Cardiac fibroblast (primary cell): ENCODE data around the gene FGF2.
"Not testable (repeated sequence)": the region's sequence is repeated elsewhere in the genome, so short reads cannot be mapped to it uniquely, and the experiment has no call there.

Experiments
- DNase-seq, 2 donors: peaks; one replicate each; pipeline versions ENCODE4 v3.0.0 to v3.0.0-alpha.2; 2010; ENCODE audit warnings: low read depth in 2 of 2
- H3K4me3 ChIP-seq, 2 donors: replicated peaks in 1 of 2; 1 replicate in 1 of 2; 2 replicates in 1 of 2; pipeline ENCODE4 v1.5.1; 2011; ENCODE audit warnings: low read depth in 2 of 2, low read length in 2 of 2, mild to moderate bottlenecking in 2 of 2, moderate library complexity in 1 of 2
- TF ChIP-seq, protein P1 (sequence below): IDR thresholded peaks from one replicate; pipeline ENCODE4 v1.5.1; 2011; ENCODE audit warnings: low read depth, mild to moderate bottlenecking, low read length, inconsistent platforms

Gene FGF2

GRCh38 chr4:122845760-122846159 is 19.1 kb downstream of the FGF2 start:
- DNase-seq: no peak
- TF ChIP-seq, protein P1, sequence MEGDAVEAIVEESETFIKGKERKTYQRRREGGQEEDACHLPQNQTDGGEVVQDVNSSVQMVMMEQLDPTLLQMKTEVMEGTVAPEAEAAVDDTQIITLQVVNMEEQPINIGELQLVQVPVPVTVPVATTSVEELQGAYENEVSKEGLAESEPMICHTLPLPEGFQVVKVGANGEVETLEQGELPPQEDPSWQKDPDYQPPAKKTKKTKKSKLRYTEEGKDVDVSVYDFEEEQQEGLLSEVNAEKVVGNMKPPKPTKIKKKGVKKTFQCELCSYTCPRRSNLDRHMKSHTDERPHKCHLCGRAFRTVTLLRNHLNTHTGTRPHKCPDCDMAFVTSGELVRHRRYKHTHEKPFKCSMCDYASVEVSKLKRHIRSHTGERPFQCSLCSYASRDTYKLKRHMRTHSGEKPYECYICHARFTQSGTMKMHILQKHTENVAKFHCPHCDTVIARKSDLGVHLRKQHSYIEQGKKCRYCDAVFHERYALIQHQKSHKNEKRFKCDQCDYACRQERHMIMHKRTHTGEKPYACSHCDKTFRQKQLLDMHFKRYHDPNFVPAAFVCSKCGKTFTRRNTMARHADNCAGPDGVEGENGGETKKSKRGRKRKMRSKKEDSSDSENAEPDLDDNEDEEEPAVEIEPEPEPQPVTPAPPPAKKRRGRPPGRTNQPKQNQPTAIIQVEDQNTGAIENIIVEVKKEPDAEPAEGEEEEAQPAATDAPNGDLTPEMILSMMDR: no peak
- H3K4me3 ChIP-seq: no peak overlapping the region

DNA sequence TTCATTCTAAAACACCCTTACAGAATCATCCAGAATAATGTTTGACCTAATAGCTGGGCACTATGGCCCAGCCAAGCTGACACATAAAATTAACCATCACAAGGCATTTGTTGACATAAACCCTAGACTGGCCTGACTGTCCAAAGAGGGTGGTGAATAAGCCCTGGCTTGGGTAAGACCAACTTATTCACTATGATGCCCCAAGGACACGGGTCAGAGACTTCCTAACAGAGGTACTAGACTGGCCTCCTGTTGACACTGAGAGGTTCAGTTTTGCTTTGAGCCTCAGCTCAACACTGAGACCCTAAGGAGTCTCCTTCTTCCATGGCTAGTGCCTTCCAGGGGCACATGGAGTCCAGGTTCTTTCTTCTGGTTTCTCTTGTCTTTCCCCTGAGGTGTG is 21.3 kb downstream of the FGF2 start:
- TF ChIP-seq, protein P1: no peak
- H3K4me3 ChIP-seq: no peak overlapping the region
- DNase-seq: peak in 1 of 2 donors; percentile 45

- not testable (repeated sequence) for H3K4me3 ChIP-seq, DNase-seq
Observed at GRCh38 chr4:122849789-122850188, 23.2 kb downstream of the FGF2 start.

DNA sequence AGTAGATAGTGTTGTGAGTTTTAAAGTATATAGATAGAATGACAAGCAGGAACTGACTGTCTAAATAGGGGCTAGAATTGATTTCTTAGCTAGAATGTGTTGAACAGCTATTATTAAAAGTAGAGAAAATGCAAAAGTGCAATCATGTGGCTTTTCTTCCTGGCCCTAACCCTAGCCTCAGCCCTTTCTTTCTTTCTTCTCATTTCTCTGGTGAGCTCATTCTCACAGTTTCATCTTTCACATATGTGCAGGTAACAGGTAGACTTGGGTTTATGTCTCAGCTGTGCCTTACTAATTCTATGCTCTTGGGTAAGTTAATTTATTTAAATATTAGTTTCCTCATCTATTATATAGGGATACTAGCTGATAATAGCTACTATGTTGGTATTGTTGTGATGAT is 24.9 kb downstream of the FGF2 start:
- TF ChIP-seq, protein P1: no peak
- no peak overlapping the region for H3K4me3 ChIP-seq
- DNase-seq: no peak

DNA sequence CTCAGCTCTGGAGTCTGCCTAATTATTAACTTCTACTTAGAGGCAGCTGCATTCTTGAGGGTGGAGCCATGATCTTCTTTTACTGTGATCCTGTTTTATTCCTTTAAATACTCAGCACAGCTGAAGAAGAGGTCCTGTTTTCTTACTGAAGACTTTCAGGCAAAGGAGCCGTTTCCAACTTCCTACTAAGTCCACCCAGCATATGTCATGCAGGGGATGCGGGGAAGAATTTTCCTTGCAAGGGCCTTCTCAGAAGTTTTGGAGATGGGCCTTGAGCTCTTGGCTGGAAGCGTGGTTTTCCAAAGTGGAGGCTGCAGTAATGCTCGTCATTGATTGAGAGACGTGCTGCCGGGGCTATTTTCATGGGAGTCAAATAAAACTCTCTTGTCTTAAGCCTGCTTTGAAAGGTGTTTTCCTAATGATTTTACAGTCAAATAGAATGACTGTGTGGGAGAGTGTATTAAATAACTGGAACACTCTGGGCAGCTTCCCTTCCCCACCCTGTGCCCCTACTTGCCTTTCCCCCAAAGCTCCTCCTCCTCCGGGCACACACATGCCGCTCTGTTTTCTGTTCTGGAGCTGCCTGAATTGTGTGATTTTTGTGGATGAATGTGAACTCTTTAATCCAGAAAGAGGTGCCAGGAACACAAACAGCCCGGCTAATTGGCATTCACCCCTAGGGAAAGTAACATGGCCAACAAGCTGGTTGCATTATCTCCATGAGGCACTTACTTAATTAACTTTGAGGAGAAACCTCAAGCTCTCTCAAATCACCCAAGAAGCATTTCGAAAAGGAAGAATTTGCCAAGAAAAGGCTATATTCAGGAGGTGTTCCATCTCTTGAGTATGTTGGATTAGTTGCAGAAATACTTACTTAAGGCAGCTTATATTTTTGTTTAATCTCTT is 28.1 kb downstream of the FGF2 start:
- DNase-seq: peak in 1 of 2 donors; percentile 47
- H3K4me3 ChIP-seq: no peak overlapping the region
- TF ChIP-seq, protein P1: no peak

DNA sequence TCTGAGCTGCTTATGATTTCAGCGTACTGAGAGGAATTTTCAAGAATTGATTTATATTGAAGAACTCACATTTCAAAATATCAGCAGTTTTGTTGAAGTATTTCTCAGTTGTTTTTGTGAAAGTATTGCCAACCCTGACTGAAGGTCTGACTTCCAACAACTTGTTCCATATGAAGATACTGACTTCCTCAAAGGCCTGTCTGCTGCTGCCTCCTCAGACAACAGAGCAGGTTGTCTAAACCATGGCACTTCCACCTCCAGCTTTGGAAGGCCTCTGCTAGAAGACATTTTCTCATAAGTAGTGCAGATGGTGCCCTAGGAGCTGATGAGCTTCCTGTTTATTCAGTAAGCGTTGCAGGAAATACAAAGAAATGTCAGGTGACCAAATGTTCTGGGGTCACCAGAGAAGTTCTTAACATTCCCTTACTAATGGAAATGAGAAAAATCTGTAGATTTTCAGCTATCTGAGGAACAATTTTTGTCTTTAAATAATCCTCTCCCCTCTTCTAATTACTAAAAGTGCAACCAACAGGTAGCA is 28.8 kb downstream of the FGF2 start:
- no peak overlapping the region for H3K4me3 ChIP-seq
- TF ChIP-seq, protein P1: no peak
- no peak for DNase-seq

DNA sequence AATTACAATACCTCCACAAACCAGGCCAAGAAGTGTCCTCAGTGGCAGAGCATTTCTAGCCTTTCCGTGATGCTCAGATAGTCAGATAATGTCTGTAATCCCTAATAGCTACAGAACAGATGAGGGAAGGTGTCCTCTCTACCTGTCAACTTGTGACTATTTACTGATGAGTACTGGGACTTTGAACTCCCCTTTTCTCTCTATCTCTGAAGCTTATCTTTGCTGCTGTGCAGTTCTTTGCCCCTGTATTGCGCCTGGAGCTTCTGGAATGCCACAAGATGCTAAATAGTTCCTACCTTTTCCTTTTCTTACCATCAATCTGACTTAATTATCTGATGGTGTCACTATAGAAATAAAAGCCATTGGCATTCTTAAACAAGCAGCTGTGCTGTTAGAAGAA is 30.5 kb downstream of the FGF2 start:
- TF ChIP-seq, protein P1: no peak
- DNase-seq: no peak
- H3K4me3 ChIP-seq: no peak overlapping the region
